Sigmoid colon (tissue), 7 donors: Measurements from ENCODE around the gene PARP6. TPM values are rescaled to one million over a fixed set of nuclear protein-coding genes. Genes with fewer than 3 reads are reported as not detected.

Source experiments
- DNase-seq: peaks from one replicate; pipeline ENCODE4 v3.0.0-alpha.2; 2019
- H3K27ac ChIP-seq, 4 donors: fragments of 200-600 bp; sonication (generic); one replicate each; pipeline ENCODE4 v1.5.1; 2016 to 2019; ENCODE audit warnings: mild to moderate bottlenecking in 1 of 4
- H3K27me3 ChIP-seq, 3 donors: fragments of 200-600 bp; sonication (generic); one replicate each; pipeline ENCODE4 v1.5.1; 2019; ENCODE audit warnings: mild to moderate bottlenecking in 1 of 3
- H3K36me3 ChIP-seq, 4 donors: fragments of 200-600 bp; sonication (generic); one replicate each; pipeline ENCODE4 v1.5.1; 2016 to 2019
- H3K4me1 ChIP-seq, 4 donors: fragments of 200-600 bp; sonication (generic); one replicate each; pipeline ENCODE4 v1.5.1; 2017 to 2019
- H3K4me3 ChIP-seq, 4 donors: fragments of 200-600 bp; sonication (generic); one replicate each; pipeline ENCODE4 v1.5.1; 2017 to 2019; ENCODE audit warnings: mild to moderate bottlenecking in 2 of 4, moderate library complexity in 1 of 4
- H3K9me3 ChIP-seq, 4 donors: fragments of 200-600 bp in 3 of 4; sonication (generic) in 3 of 4; one replicate each; pipeline versions ENCODE4 v1.5.1 to v1.6.1; 2013 to 2019
- CTCF ChIP-seq, 4 experiments: fragments of 450-650 bp in 3 of 4; fragments of 200-600 bp in 1 of 4; IDR thresholded peaks; one replicate each; pipeline ENCODE4 v1.5.1; 2016 to 2019; ENCODE audit warnings: antibody characterized with exemption in 4 of 4, mild to moderate bottlenecking in 3 of 4, moderate library complexity in 2 of 4
- EP300 ChIP-seq, 4 donors: sonication (generic); formaldehyde crosslinking; IDR thresholded peaks; one replicate each; pipeline ENCODE4 v1.6.1; 2017; ENCODE audit warnings: antibody characterized with exemption in 4 of 4
- POLR2A ChIP-seq, 2 donors: fragments of 450-650 bp; IDR thresholded peaks; one replicate each; pipeline ENCODE4 v1.6.1; 2016; ENCODE audit warnings: antibody characterized with exemption in 2 of 2, mild to moderate bottlenecking in 2 of 2, moderate library complexity in 2 of 2
- POLR2AphosphoS5 ChIP-seq, 4 donors: sonication (generic); formaldehyde crosslinking; IDR thresholded peaks; one replicate each; pipeline ENCODE4 v1.6.1; 2017; ENCODE audit warnings: antibody characterized with exemption in 4 of 4
- WGBS, 2 donors: extraction: QIAGEN DNeasy Blood & Tissue Kit; methylation state at CpG; one replicate each; pipeline ENCODE4 v1.1.7; 2013; 5-methylcytosine and 5-hydroxymethylcytosine counted together
- intact Hi-C: fragments of 100-400 bp; cut with DNase I; formaldehyde crosslinking; loops from one replicate; pipeline ENCODE4 v1.15.1; 2023
- polyA plus RNA-seq, 3 donors: library from polyadenylated mRNA; stranded (reverse); fragments of 200-250 nt; gene quantifications; one replicate each; pipeline ENCODE4 v1.2.3, GENCODE V29; 2013
- total RNA-seq, 4 donors: library from RNA; depleted of rRNA; stranded (reverse); fragments of >200 nt; gene quantifications; one replicate each; pipeline ENCODE4 v1.1.0, GENCODE V29; 2016
- donor health status: healthy with polysubstance abuse.
- donor health status: Bipolar disorder and iron deficiency.
- donor health status: healthy.

PARP6 gene
- total and polyA plus RNA-seq, 7 donors = 12.5 to 103 (median 41.5) TPM

- H3K4me1 ChIP-seq = no peaks in the 10 kb centered on the region
- no peaks in the 10 kb centered on the region for H3K36me3 ChIP-seq
- intact Hi-C loops = loop anchor here (5.0 kb wide), 1 partner anchor 92 kb away; the partner anchor contains the start of gene GRAMD2A
- no peak overlapping the region for H3K4me3 ChIP-seq
- no peak overlapping the region for H3K27ac ChIP-seq
- TF ChIP-seq POLR2A (IDR thresholded peaks at IDR 0.05) = no peak
- no peak for TF ChIP-seq CTCF (IDR thresholded peaks at IDR 0.05)
- TF ChIP-seq EP300 (IDR thresholded peaks at IDR 0.05) = no peak
- TF ChIP-seq POLR2AphosphoS5 (IDR thresholded peaks at IDR 0.05) = no peak
- H3K9me3 ChIP-seq = no peaks in the 10 kb centered on the region
- 93 to 95% methylated on average over 52 of the region's 52 CpGs for WGBS, 2 donors
- H3K27me3 ChIP-seq = no peaks in the 10 kb centered on the region
- DNase-seq = no peak
Observed at GRCh38 chr15:72289597-72290325, 17.4 kb upstream of the PARP6 start.

GRCh38 chr15:72288796-72289596 is 16.6 kb upstream of the PARP6 start:
- intact Hi-C loops = loop anchor here (5.0 kb wide), 1 partner anchor 92 kb away; the partner anchor contains the start of gene GRAMD2A
- Histone ChIP-seq H3K36me3 (no peaks in the 10 kb centered on the region), H3K27ac (no peak overlapping the region), H3K4me1 (no peaks in the 10 kb centered on the region), H3K27me3 (no peaks in the 10 kb centered on the region), H3K4me3 (no peak overlapping the region), H3K9me3 (no peaks in the 10 kb centered on the region)
- DNase-seq = no peak
- TF ChIP-seq POLR2AphosphoS5 (IDR thresholded peaks at IDR 0.05) (no peak), CTCF (IDR thresholded peaks at IDR 0.05) (no peak), EP300 (IDR thresholded peaks at IDR 0.05) (no peak), POLR2A (IDR thresholded peaks at IDR 0.05) (no peak)
- 95 to 96% methylated on average over 49 of the region's 49 CpGs for WGBS, 2 donors

- no peak overlapping the region for H3K27ac ChIP-seq
- WGBS, 2 donors = 69 to 71% methylated on average over 10 of the region's 10 CpGs
Observed at GRCh38 chr15:72285927-72286516, 13.7 kb upstream of the PARP6 start.

GRCh38 chr15:72285402-72285801 is 13.0 kb upstream of the PARP6 start:
- no peak for DNase-seq
- Histone ChIP-seq H3K4me1 (no peaks in the 10 kb centered on the region), H3K4me3 (no peak overlapping the region), H3K36me3 (no peaks in the 10 kb centered on the region), H3K27me3 (no peaks in the 10 kb centered on the region), H3K27ac (no peak overlapping the region), H3K9me3 (no peaks in the 10 kb centered on the region)
- intact Hi-C loops = loop anchor here (5.0 kb wide), 1 partner anchor 88 kb away; the partner anchor contains the start of gene GRAMD2A
- TF ChIP-seq CTCF (IDR thresholded peaks at IDR 0.05) = no peak
- no peak for TF ChIP-seq POLR2A (IDR thresholded peaks at IDR 0.05)
- TF ChIP-seq POLR2AphosphoS5 (IDR thresholded peaks at IDR 0.05) = no peak
- no peak for TF ChIP-seq EP300 (IDR thresholded peaks at IDR 0.05)
- WGBS, 2 donors = 64 to 67% methylated on average over 3 of the region's 3 CpGs

More at GRCh38 chr15:72285927-72286516, 13.7 kb upstream of the PARP6 start:
- no peak for DNase-seq
- Histone ChIP-seq H3K36me3 (no peaks in the 10 kb centered on the region), H3K4me1 (no peaks in the 10 kb centered on the region), H3K27me3 (no peaks in the 10 kb centered on the region), H3K9me3 (no peaks in the 10 kb centered on the region), H3K4me3 (no peak overlapping the region)
- TF ChIP-seq EP300 (IDR thresholded peaks at IDR 0.05) (no peak), CTCF (IDR thresholded peaks at IDR 0.05) (peak in 3 of 4 experiments; percentile 13 to 55 (median 23))
- intact Hi-C loops = loop anchor here (5.0 kb wide), 1 partner anchor 89 kb away; the partner anchor contains the start of gene GRAMD2A
